LHCN-M2 (cell line): ENCODE data around the gene TRIM10. TPM values are rescaled to one million over a fixed set of nuclear protein-coding genes. Genes with fewer than 3 reads are reported as not detected.
"Not testable (repeated sequence)": the region's sequence is repeated elsewhere in the genome, so short reads cannot be mapped to it uniquely, and the experiment has no call there.

ENCODE experiments used
- DNase-seq: peaks from one replicate; pipeline ENCODE4 v3.0.0-alpha.2; 2012; ENCODE audit warnings: low read depth
- total RNA-seq: library from RNA; depleted of rRNA; stranded (reverse); fragments of >200 nt; gene quantifications from 2 replicates; pipeline ENCODE4 v1.2.3, GENCODE V29; 2014

The TRIM10 gene
- total RNA-seq, 1 experiment from 2014 or later = not detected

DNA sequence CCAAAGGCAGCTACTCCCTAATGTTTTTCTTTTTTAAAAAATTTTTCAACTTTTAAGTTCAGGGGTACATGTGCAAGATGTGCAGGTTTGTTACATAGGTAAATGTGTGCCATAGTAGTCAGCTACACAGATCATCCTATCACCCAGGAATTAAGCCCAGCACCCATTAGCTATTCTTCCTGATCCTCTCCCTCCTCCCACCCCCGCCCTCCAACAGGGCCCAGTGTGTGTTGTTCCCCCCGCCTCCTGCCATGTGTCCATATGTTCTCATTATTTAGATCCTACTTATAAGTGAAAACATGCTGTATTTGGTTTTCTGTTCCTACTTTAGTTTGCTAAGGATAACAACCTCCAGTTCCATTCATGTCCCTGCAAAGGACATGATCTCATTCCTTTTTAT, 14.8 kb upstream of the TRIM10 start:
- no peak for DNase-seq

DNA sequence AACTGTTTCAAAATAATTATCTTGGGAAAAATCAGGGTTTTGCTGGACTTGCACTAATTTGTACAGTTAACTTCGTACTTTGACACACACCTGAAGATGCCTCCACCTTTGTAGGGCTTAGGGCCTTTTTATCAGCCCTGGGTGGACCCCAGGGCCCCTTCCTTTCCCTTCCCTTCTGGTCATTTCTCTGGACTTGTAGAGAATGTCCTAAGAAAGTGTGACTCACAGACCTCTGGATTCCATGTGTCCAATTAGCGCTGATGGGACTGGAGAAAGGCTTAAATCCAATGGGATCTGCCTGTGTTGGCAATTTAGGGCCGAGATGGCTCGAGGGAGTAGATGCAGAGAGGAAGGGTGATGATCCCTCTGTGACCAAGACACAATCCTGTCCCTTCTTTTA, 11.7 kb upstream of the TRIM10 start:
- no peak for DNase-seq

- no peak for DNase-seq
Observed at GRCh38 chr6:30171677-30172471, 10.9 kb upstream of the TRIM10 start.

DNA sequence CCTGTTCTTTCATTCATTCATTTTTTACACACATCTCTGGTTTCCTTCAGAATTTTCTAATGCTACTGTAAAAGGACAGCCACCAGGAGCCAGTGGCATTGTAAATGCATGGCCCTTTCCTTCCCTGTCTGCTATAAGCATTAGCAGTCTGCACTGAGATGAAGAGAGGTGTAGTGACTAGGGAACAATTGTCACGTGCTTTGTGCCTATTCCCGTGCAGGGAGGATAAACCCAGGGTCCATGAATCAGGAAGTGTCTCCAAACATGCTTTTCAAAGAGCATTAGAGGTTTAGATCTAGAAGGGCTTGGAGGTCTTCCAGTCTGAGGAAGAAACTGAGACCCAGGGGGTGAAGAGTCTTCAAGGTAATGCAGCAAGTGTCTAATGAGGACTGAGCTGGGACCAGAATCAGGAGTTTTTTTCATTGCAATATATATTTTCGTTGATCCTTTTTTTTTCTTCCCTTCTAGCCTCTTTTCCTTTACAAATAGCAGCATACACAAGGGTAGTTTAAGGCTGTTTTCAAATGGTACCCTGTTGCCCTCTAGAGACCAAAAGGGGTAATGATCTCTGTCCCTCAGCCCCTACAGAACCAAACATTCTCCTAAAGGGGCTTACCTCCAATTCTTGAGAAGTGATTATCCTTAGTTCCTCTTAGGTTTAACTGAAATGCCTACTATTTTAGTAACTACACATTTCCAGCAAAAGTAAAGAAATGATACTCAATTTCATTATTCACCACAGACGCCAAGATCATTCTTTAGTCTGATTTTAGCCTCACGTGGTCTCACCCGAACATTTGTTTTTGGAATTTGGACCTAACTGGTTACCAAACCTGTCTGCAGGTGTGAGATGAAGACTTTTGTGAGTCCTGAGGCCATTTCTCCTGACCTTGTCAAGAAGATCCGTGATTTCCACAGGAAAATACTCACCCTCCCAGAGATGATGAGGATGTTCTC, 8.9 kb upstream of the TRIM10 start:
- DNase-seq = peak; percentile 52

DNA sequence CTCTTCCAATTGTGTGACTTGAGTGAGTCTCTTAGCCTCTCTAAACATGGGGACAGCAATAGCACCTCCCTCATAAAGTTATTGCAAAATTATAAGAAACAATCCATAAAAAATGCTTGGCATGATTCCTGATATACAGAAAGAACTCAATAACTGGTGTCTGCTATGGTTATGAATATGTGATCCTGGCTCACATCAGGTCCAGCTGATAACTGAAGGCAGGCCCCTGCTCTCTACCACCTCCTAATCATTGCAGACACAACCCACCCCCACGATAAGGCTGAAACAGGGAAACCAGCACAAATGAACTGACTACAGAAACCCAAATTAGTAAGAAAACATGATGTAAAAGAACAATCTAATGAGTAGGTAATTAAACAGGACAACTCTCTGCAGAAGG, 7.7 kb upstream of the TRIM10 start:
- no peak for DNase-seq

GRCh38 chr6:30167101-30167500, 6.1 kb upstream of the TRIM10 start:
- DNase-seq = no peak

- DNase-seq = not testable (repeated sequence)
Observed at GRCh38 chr6:30165238-30165637, 4.2 kb upstream of the TRIM10 start.

GRCh38 chr6:30164714-30165113, 3.7 kb upstream of the TRIM10 start:
- no peak for DNase-seq

DNA sequence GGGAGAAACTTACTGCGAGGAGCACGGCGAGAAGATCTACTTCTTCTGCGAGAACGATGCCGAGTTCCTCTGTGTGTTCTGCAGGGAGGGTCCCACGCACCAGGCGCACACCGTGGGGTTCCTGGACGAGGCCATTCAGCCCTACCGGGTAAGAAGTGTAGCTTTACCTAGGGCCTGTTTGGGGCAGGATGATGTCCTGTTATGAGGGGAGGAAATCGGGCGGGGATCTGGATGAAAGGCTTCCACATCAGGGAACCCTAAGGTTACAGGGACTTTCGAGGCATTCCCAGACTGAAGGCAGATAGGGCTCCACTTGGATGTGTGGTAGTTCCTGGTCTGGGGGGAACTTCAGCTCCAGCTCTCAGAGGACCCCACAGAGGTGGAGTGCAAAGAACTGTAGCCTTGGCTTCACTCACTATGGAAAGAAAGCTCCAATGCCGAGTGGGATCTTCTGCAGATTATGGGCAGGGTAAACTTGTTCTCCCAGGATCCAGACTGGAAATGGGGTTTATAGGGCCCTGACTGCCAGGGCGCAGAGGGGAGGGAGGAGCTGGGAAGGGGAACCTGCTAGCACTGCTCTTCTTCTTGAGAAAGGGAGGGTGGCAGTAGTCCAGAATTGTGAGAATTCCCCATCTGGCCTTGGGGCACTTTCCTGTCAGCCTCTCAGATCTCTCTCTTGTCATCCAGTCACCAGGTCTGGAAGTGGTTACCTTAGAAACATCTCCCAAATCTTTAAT, 3.1 kb upstream of the TRIM10 start:
- DNase-seq = no peak

DNA sequence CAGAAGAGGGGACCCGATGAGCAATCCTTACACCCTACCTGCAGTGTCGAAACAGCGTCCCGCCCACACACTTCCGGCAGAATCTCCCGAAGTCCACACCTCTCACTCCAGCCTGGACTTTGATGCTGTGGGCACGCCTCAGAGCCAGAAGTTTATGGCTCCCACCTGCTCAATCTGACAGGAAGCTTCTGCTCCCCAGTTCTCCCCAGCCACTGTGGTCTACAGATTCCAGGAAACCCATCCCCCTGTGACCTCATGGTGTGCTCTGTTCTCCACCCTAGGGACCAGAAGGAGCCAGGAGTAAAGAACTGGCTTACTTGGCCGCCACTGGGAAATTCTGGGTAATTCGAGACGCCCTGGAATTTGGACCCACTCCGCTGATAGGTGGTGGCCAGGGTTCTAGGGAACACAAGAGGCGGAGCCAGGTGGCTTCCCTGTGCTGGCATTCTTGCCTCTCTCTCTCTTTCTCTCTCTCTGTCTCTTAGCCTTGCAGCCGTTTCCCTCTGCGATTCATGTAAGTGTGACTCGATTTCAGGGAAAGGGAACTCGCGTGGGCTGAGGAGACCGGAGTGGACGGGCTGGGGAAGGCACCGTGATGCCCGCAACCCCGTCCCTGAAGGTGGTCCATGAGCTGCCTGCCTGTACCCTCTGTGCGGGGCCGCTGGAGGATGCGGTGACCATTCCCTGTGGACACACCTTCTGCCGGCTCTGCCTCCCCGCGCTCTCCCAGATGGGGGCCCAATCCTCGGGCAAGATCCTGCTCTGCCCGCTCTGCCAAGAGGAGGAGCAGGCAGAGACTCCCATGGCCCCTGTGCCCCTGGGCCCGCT, 2.3 kb upstream of the TRIM10 start, which contains the start of gene TRIM15:
TSS of gene TRIM15 (plus strand) at position 457 of the 828 bp plus-strand sequence. CDS start at position 596, 139 bp downstream.
- DNase-seq = no peak

- DNase-seq = no peak
Observed at GRCh38 chr6:30162265-30163089, 1.5 kb upstream of the TRIM10 start.

DNA sequence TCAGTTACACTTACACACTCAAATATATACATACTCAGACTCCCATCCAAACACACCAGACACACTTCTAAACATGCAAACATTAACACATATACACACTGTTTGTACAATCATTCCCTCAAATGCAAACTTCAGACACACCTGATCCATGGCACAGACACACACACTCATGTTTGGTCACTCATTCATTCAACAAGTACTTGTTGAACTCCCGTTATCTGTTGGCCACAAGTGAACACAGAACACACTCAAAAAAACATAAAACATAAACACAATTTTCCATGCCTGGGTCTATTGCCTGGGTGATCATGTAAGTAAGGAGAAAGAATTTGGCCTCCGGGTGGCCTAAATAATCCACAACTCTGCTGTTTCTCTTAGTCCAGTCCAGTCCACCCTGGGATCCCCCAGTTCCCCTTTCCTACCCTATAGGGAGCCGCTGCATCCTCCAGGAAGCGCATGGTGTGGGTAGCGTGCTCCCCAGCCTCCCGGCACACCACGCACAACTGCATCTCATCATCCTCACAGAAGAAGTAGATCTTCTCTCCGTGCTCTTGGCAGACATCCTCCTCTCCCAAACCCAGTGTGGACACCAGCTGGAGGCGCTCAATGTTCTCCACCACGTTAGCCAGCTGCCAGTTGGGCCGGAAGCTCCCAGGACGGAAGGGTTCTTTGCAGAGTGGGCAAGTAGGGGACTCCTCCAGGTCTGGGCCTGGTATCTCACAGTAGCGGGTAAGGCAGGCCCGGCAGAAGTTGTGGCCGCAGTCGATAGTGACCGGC, 815 bp downstream of the TRIM10 start:
- no peak for DNase-seq

DNA sequence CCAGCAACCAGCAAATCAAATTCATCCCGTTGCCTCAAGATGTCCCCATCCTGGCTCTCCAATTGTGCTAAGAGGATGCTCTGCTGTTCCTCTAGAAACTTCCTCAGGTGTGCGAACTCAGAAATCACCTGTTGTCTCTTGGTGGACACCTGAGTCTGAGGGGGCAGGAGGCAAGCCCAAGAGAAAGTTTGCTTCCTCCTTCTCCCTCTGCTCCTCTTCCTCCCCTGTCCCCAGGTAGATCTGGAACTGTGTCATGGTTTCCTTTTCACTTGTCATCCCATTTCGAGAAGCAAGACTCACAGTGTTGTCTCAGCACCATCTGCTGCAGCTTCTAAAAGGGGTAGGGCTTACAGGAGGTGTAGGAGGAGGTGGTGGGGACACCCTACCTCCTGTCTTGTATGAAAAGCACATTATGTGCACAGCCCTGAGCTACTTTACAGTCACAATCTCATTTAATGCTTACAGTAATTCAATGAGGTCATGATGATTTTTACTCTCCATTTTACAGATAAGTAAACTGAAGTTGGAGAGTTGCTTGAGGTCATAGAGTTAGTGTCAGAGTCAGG, 2.5 kb downstream of the TRIM10 start:
- no peak for DNase-seq

DNA sequence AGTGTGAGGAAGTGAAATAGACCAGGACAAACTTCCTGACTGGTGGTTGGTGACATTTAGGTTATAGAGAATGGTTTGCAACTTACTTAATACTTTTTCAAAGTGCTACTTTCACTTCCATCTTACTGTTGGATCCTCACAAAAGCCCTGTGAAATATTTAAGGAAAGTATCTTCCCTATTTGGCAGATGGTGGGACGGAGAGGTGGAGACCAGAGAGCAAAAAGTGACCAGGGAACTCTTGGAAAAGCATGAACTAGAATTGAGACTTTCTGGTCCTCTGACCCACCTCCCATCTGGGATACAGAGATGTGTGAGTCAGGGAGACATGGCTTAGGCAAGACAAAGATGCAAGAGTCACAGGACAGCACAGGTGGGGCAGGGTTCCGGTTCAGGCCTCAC, 3.0 kb downstream of the TRIM10 start:
- no peak for DNase-seq

DNA sequence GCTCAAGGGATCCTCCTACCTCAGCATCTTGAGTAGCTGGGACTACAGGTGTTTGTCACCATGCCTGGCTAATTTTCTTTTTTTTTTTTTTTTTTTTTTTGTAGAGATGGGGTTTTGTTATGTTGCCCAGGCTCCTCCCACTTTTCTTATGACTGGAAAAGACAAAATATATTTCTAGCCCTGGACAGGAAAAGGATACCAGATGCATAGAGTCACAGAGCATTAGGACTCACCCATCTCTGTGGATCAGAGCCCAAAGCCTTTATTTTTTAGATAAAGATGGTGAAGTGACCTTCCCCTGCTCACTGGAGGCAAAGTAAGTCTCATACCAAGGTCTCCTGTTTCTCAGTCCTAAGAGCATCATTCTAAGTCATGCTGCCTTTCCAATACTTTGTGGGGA, 3.4 kb downstream of the TRIM10 start:
- DNase-seq = no peak

DNA sequence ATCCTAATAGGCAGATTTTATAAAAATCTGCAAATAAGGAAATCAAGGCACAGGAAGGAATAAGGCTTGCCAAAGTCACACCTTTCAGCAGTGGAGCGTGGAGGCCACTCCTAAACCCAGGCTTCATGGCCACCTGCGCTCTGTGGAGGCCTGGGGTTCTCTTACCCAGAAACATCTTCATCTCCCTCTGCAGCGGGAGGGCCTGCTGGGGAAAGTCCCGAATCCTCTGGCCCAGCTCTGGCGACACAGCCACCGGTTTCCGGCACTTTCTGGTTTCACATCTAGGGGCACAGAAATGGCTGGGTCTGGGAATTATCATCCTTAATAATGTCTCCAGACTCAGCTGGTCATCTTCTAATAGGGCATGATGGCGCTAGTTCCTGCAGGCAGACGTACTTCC, 4.2 kb downstream of the TRIM10 start:
- DNase-seq = no peak

DNA sequence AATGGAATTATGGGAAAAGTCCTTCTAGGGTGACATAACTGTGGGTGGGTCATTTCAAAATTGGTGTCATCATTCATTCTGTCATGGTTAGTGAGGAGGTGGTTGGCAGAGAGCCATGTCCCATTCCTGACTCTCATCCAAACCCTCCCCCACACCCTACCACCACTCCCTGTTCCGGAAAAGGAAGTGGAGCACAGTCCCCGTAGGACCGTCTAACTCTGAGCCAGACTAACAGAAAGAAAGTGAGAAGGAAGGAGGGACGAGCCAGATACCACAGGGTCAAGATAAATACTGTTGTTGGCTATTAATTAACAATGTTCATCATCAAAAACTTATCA, 4.8 kb downstream of the TRIM10 start:
- peak; percentile 42 for DNase-seq

- no peak for DNase-seq
Observed at GRCh38 chr6:30155520-30156261, 5.3 kb downstream of the TRIM10 start.
